Measurements from ENCODE around the gene LYST.

Gene LYST

DNA sequence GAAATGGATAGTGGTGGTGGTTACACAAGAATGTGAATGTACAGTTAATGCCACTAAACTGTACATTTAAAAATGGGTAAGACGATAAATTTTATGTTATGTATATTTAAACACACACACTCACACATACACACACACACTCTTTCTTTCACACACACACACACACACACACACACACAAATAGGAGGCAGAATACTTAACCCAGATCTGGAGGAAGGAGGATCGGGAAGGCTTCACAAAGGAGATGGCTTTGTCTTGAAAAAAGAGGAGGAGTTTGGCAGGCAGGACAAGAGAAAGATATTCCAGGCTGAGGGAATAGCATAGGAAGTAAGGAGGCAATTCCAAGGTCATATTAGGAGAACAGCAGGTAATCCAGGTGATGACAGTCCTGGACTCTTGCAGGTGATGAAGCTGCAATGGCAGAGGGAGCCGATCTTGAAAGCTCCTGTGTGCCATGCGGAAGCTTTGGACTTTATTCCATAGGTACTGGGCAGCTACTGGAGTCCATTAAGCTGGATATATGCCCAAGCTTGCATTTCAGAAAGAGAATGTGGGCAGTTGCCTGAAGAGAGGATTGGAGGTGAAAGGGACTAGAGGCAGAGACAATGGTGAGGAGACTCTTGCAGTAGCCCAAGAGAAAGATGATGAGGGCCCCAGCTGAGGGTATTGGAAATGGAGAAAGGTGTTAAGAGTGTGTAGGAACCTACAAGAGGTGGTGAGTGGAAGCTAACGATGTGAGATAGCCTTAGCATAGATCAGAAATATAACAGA lies 15.4 kb upstream of the LYST start:
- Histone ChIP-seq H3K27ac (no peak overlapping the region), H3K4me1 (no peaks in the 10 kb centered on the region), H3K79me2 (no peaks in the 10 kb centered on the region), H3K4me2 (ENCODE audit: low read length) (no peak overlapping the region), H3K27me3 (ENCODE audit: control insufficient read depth, insufficient read depth, low read length) (no peaks in the 10 kb centered on the region), H3K4me3 (ENCODE audit: low read depth, low read length) (no peak overlapping the region), H3K36me3 (ENCODE audit: control insufficient read depth, insufficient read depth, low read length) (no peaks in the 10 kb centered on the region), H3K9ac (no peak overlapping the region), H2AFZ (no peak overlapping the region), H3K9me3 (ENCODE audit: control insufficient read depth, low read length) (no peaks in the 10 kb centered on the region)
- TF ChIP-seq, protein P1, sequence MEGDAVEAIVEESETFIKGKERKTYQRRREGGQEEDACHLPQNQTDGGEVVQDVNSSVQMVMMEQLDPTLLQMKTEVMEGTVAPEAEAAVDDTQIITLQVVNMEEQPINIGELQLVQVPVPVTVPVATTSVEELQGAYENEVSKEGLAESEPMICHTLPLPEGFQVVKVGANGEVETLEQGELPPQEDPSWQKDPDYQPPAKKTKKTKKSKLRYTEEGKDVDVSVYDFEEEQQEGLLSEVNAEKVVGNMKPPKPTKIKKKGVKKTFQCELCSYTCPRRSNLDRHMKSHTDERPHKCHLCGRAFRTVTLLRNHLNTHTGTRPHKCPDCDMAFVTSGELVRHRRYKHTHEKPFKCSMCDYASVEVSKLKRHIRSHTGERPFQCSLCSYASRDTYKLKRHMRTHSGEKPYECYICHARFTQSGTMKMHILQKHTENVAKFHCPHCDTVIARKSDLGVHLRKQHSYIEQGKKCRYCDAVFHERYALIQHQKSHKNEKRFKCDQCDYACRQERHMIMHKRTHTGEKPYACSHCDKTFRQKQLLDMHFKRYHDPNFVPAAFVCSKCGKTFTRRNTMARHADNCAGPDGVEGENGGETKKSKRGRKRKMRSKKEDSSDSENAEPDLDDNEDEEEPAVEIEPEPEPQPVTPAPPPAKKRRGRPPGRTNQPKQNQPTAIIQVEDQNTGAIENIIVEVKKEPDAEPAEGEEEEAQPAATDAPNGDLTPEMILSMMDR (IDR thresholded peaks at IDR 0.05): no peak

DNA sequence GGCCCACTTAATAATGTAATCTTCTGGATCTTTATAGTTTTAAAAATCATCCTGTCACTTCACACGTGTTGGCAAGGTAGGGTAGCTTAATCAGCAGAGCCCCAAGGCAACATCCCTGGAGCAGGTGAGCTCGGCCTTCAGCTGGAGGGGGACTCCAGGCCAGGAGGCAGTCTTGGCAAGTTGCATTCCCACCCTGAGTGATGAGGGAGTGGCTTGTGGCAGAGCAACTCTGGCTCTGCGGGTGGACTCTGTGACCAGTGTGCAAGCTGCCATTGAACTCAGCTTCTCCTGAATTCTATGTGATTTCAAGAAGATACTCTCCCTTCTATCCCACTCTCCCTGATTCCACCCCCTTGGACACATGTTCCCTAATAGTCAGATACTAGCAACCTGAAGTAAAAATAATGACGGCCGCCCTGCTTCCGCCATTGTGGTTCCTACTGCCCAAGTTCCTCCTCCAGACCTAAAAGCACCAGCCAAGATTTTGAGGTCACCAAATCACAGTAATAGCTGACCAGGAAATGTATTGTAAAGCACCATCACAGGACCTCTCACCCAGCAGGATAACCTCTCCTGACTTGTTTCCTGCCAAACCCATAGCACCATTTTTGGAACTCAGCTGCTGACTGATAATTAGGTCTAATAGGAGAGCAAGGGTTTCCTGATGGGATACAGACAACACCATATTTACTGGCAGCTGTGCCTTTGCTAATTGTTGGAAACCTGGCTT lies 11.5 kb upstream of the LYST start:
- Histone ChIP-seq H3K27ac (no peak overlapping the region), H3K4me1 (no peaks in the 10 kb centered on the region), H3K27me3 (ENCODE audit: control insufficient read depth, insufficient read depth, low read length) (no peaks in the 10 kb centered on the region), H3K79me2 (no peaks in the 10 kb centered on the region), H3K9ac (no peak overlapping the region), H3K36me3 (ENCODE audit: control insufficient read depth, insufficient read depth, low read length) (no peaks in the 10 kb centered on the region), H3K4me2 (ENCODE audit: low read length) (no peak overlapping the region), H3K4me3 (ENCODE audit: low read depth, low read length) (no peak overlapping the region), H2AFZ (no peak overlapping the region), H3K9me3 (ENCODE audit: control insufficient read depth, low read length) (no peaks in the 10 kb centered on the region)
- TF ChIP-seq, protein P1 (IDR thresholded peaks at IDR 0.05): no peak

DNA sequence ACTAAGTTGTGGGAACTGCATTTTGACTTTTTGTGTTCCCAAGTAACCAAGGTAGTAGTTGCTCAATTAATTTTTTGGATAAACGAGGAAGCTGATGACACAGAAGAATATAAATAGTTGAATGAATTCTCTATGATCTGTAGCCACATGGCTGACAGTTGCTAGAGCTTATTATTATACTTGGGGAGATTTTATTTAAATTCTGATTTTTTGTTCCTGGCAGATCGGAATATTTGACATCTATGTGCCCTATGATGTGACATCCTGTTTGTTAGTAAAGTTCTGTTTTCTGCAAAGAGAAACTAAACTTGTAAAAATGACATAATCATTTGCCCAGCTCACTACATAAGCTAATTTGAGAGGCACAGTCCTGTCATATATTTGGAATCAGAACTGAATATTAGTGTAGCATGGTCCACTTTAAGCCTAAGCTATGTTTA lies 9.7 kb upstream of the LYST start:
- Histone ChIP-seq H3K9me3 (ENCODE audit: control insufficient read depth, low read length) (no peaks in the 10 kb centered on the region), H3K27me3 (ENCODE audit: control insufficient read depth, insufficient read depth, low read length) (no peaks in the 10 kb centered on the region), H2AFZ (no peak overlapping the region), H3K27ac (no peak overlapping the region), H3K79me2 (no peaks in the 10 kb centered on the region), H3K4me1 (no peaks in the 10 kb centered on the region), H3K4me3 (ENCODE audit: low read depth, low read length) (no peak overlapping the region), H3K36me3 (ENCODE audit: control insufficient read depth, insufficient read depth, low read length) (no peaks in the 10 kb centered on the region), H3K4me2 (ENCODE audit: low read length) (no peak overlapping the region), H3K9ac (no peak overlapping the region)
- TF ChIP-seq, protein P1 (IDR thresholded peaks at IDR 0.05): no peak

DNA sequence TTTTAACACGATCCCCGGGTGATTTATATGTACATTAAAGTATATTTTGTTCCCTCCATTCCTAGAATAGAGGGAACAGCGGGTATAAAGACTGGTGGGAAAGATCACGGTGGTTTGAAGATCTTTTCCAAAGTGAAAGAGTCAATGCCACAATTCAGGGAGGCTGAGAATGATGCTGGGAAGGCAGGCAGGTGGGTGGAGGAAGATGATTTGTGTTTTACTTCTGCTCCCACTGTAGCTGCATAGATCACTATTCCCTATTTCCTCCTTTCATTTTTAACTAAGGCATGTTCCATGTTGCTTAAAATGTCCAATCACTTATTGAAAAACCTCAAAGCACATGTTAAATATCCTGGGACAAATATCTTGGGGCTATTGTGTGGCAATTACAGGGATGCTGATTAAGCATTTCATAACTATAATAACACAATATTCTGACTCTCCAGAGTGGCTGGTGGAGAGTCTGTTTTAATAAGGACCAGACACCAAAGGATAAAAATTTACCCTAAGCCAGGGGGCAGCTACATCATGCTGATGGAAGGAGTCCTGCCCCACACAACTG lies 8.4 kb upstream of the LYST start:
- no peaks in the 10 kb centered on the region for H3K27me3 ChIP-seq (ENCODE audit: control insufficient read depth, insufficient read depth, low read length)
- H3K4me1 ChIP-seq: no peaks in the 10 kb centered on the region
- no peak overlapping the region for H3K27ac ChIP-seq

More for the DNA sequence above, 8.4 kb upstream of the LYST start:
- TF ChIP-seq, protein P1 (IDR thresholded peaks at IDR 0.05): no peak
- no peaks in the 10 kb centered on the region for H3K79me2 ChIP-seq
- no peak overlapping the region for H3K4me2 ChIP-seq (ENCODE audit: low read length)
- no peak overlapping the region for H2AFZ ChIP-seq
- no peak overlapping the region for H3K4me3 ChIP-seq (ENCODE audit: low read depth, low read length)
- no peaks in the 10 kb centered on the region for H3K9me3 ChIP-seq (ENCODE audit: control insufficient read depth, low read length)
- no peak overlapping the region for H3K9ac ChIP-seq
- no peaks in the 10 kb centered on the region for H3K36me3 ChIP-seq (ENCODE audit: control insufficient read depth, insufficient read depth, low read length)

Measured in parathyroid adenoma (tissue), 2 donors.